Measurements from ENCODE around the gene FKBP15. TPM values are rescaled to one million over a fixed set of nuclear protein-coding genes. Genes with fewer than 3 reads are reported as not detected.
"Not testable (repeated sequence)": the region's sequence is repeated elsewhere in the genome, so short reads cannot be mapped to it uniquely, and the experiment has no call there.

Gene FKBP15
- total and polyA plus RNA-seq, 2 donors from 2014 or later = 11.0 to 34.8 TPM

DNA sequence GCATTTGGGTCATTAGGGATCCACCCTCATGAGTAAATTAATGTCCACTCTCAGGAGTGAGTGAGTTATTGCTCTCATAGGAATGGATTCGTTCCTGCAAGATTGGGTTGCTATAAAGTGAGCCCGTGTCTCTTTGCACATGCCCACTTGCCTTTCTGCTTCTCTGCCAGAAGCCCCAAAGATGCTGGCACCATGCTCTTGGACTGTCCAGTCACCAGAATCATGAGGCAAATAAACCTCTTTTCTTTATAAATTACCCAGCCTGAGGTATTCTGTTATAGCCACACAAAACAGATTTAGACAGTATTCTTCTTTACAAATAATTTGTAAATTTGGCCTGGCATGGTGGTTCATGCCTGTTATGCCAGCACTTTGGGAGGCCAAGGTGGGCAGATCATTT lies 29.7 kb upstream of the FKBP15 start:
- no peak for FAIRE-seq
- no peaks in the 10 kb centered on the region for H3K4me1 ChIP-seq (ENCODE audit: control insufficient read depth in 2 of 3, insufficient read depth in 2 of 3, low read depth in 1 of 3, low read length in 3 of 3)

GRCh38 chr9:113249661-113250060 lies 28.6 kb upstream of the FKBP15 start:
- H3K27me3 ChIP-seq (ENCODE audit: control insufficient read depth, insufficient read depth, low read length); H3K4me1 ChIP-seq (ENCODE audit: control insufficient read depth in 2 of 3, insufficient read depth in 2 of 3, low read depth in 1 of 3, low read length in 3 of 3); H3K9me3 ChIP-seq (ENCODE audit: control insufficient read depth in 2 of 3, insufficient read depth in 1 of 3, low read length in 3 of 3); H3K27ac ChIP-seq (ENCODE audit: low read depth in 2 of 2, low read length in 2 of 2); H3K36me3 ChIP-seq (ENCODE audit: control insufficient read depth in 2 of 3, insufficient read depth in 3 of 3, low read length in 3 of 3); DNase-seq; H3K4me3 ChIP-seq (ENCODE audit: low read length in 3 of 3); FAIRE-seq; H3K9ac ChIP-seq (ENCODE audit: low read length in 3 of 3); intact Hi-C loops (cut with DNase I): not testable (repeated sequence)

More for the DNA sequence above, 29.7 kb upstream of the FKBP15 start:
- intact Hi-C loops (cut with DNase I) = no loop called here
- Histone ChIP-seq H3K36me3 (ENCODE audit: control insufficient read depth in 2 of 3, insufficient read depth in 3 of 3, low read length in 3 of 3) (no peaks in the 10 kb centered on the region), H3K9me3 (ENCODE audit: control insufficient read depth in 2 of 3, insufficient read depth in 1 of 3, low read length in 3 of 3) (no peaks in the 10 kb centered on the region), H3K27ac (ENCODE audit: low read depth in 2 of 2, low read length in 2 of 2) (no peak overlapping the region), H3K9ac (ENCODE audit: low read length in 3 of 3) (no peak overlapping the region), H3K27me3 (ENCODE audit: control insufficient read depth, insufficient read depth, low read length) (no peaks in the 10 kb centered on the region), H3K4me3 (ENCODE audit: low read length in 3 of 3) (no peak overlapping the region)
- no peak for DNase-seq
- TF ChIP-seq, protein P1, sequence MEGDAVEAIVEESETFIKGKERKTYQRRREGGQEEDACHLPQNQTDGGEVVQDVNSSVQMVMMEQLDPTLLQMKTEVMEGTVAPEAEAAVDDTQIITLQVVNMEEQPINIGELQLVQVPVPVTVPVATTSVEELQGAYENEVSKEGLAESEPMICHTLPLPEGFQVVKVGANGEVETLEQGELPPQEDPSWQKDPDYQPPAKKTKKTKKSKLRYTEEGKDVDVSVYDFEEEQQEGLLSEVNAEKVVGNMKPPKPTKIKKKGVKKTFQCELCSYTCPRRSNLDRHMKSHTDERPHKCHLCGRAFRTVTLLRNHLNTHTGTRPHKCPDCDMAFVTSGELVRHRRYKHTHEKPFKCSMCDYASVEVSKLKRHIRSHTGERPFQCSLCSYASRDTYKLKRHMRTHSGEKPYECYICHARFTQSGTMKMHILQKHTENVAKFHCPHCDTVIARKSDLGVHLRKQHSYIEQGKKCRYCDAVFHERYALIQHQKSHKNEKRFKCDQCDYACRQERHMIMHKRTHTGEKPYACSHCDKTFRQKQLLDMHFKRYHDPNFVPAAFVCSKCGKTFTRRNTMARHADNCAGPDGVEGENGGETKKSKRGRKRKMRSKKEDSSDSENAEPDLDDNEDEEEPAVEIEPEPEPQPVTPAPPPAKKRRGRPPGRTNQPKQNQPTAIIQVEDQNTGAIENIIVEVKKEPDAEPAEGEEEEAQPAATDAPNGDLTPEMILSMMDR (IDR thresholded peaks at IDR 0.05; ENCODE audit: borderline replicate concordance, extremely low read depth, insufficient read depth) = no peak

DNA sequence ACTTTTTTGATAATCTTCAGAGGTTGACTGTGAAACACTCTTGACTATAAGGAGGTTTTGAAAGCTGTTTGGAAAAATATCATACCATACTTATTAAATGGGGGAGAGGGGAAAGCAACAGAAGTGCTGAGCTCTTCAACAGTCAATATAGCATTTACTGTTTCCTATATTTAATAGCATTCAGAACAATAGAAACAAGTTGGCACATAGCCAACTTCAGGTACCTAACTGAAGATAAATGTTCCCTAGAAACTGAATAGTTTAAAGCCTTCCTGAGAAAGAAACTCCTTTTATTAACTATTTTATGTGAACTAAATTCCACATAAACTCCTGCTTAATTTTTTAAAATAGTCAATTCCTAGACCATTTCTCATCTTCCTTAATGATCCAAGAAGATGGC lies 26.6 kb upstream of the FKBP15 start:
- Histone ChIP-seq H3K36me3 (ENCODE audit: control insufficient read depth in 2 of 3, insufficient read depth in 3 of 3, low read length in 3 of 3) (no peaks in the 10 kb centered on the region), H3K27me3 (ENCODE audit: control insufficient read depth, insufficient read depth, low read length) (no peaks in the 10 kb centered on the region), H3K4me1 (ENCODE audit: control insufficient read depth in 2 of 3, insufficient read depth in 2 of 3, low read depth in 1 of 3, low read length in 3 of 3) (no peaks in the 10 kb centered on the region), H3K27ac (ENCODE audit: low read depth in 2 of 2, low read length in 2 of 2) (no peak overlapping the region), H3K9me3 (ENCODE audit: control insufficient read depth in 2 of 3, insufficient read depth in 1 of 3, low read length in 3 of 3) (no peaks in the 10 kb centered on the region), H3K9ac (ENCODE audit: low read length in 3 of 3) (no peak overlapping the region), H3K4me3 (ENCODE audit: low read length in 3 of 3) (no peak overlapping the region)
- FAIRE-seq (no peak), DNase-seq (no peak)
- TF ChIP-seq, protein P1 (IDR thresholded peaks at IDR 0.05; ENCODE audit: borderline replicate concordance, extremely low read depth, insufficient read depth) = no peak
- intact Hi-C loops (cut with DNase I) = no loop called here

GRCh38 chr9:113246928-113247327 lies 25.9 kb upstream of the FKBP15 start:
- no peak for DNase-seq
- intact Hi-C loops (cut with DNase I) = no loop called here
- Histone ChIP-seq H3K4me3 (ENCODE audit: low read length in 3 of 3) (no peak overlapping the region), H3K36me3 (ENCODE audit: control insufficient read depth in 2 of 3, insufficient read depth in 3 of 3, low read length in 3 of 3) (no peaks in the 10 kb centered on the region), H3K9ac (ENCODE audit: low read length in 3 of 3) (no peak overlapping the region), H3K9me3 (ENCODE audit: control insufficient read depth in 2 of 3, insufficient read depth in 1 of 3, low read length in 3 of 3) (no peaks in the 10 kb centered on the region), H3K27me3 (ENCODE audit: control insufficient read depth, insufficient read depth, low read length) (no peaks in the 10 kb centered on the region), H3K27ac (ENCODE audit: low read depth in 2 of 2, low read length in 2 of 2) (no peak overlapping the region), H3K4me1 (ENCODE audit: control insufficient read depth in 2 of 3, insufficient read depth in 2 of 3, low read depth in 1 of 3, low read length in 3 of 3) (no peaks in the 10 kb centered on the region)
- TF ChIP-seq, protein P1 (IDR thresholded peaks at IDR 0.05; ENCODE audit: borderline replicate concordance, extremely low read depth, insufficient read depth) = no peak
- no peak for FAIRE-seq

Data from kidney (tissue), 14 donors.